ENCODE measurements around the gene SOX2. TPM values are rescaled to one million over a fixed set of nuclear protein-coding genes. Genes with fewer than 3 reads are reported as not detected.

SOX2 gene
- total RNA-seq: 0.55 TPM

DNA sequence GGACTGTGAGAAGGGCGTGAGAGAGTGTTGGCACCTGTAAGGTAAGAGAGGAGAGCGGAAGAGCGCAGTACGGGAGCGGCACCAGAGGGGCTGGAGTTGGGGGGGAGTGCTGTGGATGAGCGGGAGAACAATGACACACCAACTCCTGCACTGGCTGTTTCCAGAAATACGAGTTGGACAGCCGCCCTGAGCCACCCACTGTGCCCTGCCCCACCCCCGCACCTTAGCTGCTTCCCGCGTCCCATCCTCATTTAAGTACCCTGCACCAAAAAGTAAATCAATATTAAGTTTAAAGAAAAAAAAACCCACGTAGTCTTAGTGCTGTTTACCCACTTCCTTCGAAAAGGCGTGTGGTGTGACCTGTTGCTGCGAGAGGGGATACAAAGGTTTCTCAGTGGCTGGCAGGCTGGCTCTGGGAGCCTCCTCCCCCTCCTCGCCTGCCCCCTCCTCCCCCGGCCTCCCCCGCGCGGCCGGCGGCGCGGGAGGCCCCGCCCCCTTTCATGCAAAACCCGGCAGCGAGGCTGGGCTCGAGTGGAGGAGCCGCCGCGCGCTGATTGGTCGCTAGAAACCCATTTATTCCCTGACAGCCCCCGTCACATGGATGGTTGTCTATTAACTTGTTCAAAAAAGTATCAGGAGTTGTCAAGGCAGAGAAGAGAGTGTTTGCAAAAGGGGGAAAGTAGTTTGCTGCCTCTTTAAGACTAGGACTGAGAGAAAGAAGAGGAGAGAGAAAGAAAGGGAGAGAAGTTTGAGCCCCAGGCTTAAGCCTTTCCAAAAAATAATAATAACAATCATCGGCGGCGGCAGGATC is at the start of gene SOX2:
Gene SOX2, plus strand, starts transcription at position 601 of the 811 bp plus-strand sequence. CDS start 436 bp downstream, outside the sequence.
- no peak for DNase-seq (ENCODE audit: low spot score)

DNA sequence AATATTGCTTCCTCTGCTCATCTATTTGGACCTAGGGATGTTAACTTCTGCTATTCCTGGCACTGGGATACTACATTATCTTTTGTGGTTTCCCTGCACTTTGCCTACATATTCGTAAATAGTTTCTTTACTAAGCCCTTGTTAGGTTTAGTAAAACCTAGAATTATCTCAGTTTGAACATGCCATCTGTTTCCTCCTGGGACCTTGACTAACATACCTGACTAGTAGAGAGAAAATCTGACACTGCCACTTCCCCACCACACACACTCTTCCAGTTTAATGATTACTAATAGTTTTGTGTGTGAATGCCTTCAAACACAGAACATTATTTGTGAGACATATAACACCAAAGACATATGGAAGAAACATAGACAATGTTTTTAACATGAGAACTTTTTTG is 28.2 kb upstream of the SOX2 start:
- no peak for DNase-seq (ENCODE audit: low spot score)

DNA sequence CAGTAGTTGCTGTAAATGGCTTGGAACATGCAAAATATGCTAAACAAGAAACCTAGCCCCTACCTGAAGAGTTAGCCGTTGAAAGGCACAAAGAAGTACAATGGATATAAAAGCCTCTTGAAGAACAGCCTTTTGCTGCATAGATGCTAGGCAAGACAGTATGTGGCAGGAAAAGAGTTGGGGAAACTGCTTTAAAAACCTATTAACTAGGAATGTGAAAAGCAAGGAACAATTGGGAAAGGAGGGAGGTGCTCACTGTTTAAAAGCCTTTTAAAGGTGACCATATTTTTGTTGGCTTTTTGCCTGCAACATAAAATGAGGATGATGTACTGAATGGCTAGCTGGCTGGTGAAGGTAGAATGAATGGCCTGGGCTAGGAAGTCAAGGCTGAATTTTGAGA is 24.5 kb upstream of the SOX2 start:
- no peak for DNase-seq (ENCODE audit: low spot score)

DNA sequence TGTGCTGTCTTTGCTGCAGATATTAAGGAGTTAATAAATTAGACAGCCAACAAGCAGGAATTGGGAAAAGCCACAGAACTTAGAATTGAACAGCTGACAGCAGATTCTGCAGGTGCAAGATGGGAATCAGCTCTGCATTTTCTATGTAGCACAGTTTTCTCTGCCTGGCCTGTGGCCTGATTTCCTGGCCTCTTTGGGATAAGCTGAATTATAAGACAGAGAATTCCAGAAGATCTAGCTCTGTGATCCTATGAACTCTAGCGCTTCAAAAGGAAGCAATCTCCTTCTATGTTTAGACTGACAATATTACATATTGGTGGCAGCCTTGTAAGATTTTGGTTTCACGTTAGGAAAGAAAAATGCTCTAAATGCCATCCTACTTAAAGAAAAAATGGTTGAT is 24.0 kb upstream of the SOX2 start:
- no peak for DNase-seq (ENCODE audit: low spot score)

DNA sequence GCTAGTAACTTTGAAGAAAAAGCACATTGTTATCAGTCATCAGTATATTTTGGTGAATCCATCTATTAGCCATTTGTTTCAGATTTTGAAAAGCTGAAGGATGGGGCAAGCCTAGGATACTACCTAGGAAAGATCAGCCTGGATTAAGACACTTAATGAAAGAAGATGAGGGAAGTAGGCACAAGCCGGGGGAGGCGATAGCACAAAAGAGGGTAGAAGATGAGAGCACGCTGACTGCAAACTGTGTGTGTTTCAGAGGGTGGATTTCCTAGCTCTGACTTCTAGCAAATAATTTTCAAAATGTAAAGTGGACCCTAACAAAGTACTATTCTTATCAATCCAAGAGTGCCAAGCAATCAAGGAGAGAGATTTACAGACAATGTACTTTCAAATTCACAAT is 22.2 kb upstream of the SOX2 start:
- DNase-seq (ENCODE audit: low spot score): no peak

DNA sequence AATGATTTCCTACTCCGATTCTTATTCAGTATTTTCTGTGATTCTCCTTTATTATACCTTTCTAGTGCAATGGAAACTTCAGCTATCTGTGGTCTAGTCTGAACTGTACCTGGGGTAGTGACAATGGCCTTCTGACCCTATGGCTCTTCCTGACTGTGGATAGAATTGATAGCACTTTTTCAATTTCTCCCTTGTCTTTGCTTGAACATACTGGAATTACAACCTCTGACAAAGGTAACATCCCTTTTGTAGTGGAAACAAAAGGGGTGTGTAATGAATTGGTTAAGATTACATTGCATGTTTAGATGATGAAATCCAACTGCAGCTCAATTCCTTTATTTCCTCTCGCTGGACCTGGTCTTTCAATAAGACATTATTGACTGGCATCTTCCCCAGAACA is 21.0 kb upstream of the SOX2 start:
- DNase-seq (ENCODE audit: low spot score): no peak

DNA sequence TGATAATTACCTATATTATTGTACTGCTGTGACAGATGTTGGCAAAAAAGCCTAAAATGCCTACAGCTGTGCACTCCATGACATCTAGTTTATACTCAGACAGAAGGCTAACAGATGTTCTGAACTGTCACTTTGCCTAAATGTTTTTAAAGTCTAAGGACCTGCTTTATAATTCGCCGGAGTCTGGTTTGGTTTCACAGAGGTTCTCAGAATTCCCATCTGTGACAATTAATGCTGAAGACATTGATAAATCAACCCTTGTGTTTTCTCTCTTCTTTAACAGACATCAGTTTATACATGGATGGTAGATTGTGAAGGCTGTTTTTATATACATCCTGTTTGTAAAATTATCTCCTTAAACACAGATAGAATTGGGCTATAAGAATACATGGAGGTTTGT is 19.8 kb upstream of the SOX2 start:
- DNase-seq (ENCODE audit: low spot score): no peak

DNA sequence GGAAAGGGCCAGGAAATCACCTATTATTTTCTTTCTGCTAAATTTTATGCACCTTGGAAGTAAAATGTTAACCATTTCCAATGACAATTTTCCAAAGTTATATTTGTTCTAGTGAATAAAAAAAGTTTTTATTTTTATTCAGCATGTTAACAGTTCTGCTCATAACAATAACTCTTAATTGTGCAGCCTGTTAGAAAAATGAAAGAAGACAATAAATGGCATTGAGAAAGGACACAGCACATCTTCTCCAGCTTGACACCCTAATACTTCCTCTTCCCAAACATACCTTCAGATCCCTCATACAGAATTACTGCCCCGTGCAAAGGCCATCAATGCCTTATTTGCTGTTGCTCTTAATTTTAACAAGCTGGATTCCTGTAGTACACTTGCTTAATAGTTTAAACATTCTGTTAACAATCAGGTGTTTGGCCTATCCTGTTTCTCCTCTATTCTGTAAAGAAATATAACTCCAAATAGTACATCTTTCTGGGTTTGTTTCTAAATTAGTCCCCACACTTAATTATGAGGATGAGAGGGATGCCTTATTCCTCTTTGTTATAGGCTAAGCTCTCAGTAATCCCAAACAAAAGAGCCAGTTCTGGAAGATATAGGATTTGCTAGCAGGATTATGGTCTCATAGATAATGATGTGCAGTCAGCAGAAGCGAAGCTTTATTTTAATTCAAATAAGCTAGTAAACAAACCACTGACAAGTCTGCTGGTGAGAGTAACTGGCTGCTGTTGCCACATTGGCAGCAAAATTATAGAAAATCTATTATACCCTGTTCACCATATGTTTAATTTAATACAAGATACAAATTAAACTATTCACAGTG is 19.2 kb upstream of the SOX2 start:
- no peak for DNase-seq (ENCODE audit: low spot score)

DNA sequence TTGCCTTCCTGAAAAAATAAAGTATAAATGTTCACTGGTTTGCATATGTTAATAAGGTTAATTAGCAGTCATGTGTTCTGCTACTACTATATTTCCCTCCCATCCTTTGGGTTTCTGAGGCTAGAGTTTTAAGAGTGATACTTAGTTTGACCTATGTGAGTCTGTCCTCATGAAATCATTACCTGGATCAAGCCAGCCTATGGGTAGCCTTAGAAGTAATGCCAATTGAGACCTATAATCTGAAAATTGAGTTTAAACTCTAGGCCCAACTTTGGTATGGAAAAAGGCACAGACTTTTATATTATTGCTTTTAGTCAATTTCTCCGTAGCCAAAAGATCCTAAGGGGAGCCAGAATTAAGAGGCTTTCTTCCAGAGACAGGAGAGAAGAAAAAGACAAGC is 18.4 kb upstream of the SOX2 start:
- DNase-seq (ENCODE audit: low spot score): no peak

DNA sequence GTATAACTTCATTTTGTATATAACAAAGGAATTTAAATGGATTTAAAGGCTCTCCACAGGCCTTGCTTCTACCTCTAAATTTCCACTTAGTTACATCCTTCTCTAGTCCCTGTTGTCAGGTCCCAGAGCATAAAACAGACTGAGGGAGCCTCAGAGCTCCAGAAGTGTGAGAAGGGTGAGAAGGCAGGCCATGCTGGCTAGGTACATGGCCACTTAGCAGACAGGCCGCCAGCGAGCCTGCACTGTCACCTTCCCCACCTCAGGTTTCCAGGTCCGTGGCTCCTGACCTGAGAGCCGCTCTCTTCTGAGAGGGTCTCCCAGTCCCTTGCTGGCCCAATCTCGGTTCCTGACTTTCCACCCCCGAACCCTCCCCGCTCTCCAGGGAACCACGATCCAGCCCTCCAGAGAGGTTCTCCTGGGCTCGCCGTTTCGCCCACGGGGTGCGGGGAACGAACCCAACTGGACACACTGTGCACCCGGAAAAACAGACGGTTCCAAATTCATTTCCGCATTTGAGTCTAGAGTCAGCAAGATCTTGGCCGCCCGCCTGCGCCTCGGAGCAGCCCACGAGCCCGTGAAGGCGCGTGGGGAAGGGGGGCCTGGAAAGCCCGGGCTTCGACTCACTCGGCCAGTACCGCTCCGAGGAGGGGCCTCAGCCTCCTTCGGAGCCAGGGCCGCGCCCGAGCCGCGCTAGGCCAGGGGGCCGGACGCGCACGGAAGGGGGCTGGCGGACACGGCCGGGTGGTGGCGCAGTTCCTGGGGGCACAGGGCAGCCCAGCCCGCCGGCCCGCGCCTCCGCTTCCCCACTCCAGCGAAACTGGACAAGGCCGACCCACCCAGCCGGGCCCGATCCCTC is 16.7 kb upstream of the SOX2 start:
- DNase-seq (ENCODE audit: low spot score): no peak

DNA sequence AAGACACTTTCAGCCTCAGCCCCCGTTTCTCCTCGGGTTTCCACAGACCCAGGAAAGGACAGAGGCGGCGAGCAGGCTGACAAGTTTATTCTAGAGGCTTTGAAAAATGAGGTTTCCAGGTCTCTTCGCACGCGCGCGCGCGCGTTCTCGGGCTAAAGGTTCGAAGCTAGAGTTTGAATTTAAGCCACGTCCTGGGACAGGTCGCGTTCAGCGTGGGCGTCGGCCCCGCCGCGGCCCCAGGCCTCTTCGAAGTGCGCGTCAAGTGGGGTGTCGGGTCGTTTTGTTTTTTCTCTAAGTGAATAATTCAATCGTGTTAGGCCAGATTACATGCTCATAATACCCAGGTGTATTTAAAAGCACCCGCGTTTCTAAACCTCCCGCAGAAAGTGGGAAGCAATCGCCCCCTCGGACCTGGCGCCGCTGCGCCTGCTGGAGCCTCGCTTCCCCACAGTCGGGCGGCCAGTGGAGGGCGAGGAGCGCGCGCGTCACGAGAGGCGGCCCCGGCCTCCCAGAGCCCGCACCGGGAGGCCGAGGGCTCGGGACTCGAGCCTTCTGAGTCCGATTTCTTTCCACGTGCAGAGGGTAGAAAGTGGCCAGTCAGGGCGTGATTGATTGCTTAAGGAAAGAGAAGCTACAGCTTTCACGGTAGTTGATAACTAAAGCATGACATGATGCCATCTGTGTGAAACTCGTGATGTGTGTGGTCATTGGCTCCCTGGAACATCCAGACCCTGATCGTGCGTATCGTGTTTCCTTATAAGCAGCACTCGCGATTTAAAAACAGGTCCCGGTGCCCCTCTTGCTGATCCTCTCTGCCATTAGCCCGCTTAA is 15.8 kb upstream of the SOX2 start:
- no peak for DNase-seq (ENCODE audit: low spot score)

DNA sequence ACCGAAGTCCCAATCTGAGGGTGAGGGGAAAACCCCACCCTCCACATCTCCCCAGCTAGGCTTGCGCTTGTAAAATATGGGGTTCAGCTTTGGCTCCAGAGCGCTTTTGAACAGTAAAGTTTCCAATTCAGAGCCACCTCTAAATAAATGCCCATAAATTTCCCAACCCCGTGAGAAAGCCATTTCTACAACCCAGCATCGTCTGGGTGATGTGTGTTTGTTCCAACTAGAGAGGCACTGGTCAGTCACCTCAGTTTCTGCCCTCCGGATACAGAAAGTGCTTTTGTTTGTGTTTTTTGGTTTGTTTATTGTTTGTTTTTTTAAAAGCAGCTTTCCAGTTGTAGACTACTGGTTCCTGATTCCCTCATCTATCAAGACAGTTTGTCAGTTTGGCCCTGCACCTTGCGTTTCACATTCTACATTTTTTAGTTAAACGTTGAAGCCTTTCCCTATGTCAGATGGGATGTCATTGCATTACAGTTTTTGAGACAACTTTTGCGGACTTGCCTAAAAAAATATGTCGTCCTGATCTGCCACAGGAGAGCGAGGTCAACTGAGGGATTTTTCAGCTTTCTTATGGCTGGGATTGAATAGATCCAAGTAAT is 15.0 kb upstream of the SOX2 start:
- no peak for DNase-seq (ENCODE audit: low spot score)

DNA sequence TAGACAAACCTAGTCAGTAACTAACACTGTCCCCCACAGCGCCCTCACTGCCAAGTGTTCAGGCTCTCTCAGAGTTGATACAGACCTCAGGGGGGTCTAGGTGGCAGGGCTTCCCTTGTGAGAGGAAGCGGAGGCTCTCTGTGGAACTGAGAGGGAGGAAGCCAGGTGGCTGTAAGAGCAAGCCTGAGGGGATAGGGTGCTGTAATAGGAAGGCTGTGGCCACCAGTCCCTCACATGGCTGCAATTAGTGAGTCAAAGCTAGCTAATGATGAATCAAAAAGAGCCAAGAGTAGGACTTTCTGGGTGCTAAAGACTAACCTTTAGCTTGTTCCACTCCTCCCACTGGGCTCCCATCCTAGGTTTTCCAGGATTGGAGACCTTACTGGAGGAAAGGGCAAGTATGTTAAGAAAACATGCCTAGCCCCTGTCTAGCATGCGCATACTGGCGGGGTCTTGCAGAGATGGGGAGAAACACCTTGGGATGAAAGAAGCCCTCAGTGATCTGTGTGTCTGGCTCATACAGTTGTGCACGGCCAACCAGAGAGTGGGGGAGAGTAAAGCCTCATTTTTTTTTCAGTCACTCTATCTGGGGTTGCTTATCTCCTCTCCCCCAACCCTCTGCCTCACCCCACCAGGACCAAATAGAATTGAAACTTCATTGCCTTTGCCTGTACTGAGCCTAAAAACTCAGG is 13.3 kb upstream of the SOX2 start:
- no peak for DNase-seq (ENCODE audit: low spot score)

DNA sequence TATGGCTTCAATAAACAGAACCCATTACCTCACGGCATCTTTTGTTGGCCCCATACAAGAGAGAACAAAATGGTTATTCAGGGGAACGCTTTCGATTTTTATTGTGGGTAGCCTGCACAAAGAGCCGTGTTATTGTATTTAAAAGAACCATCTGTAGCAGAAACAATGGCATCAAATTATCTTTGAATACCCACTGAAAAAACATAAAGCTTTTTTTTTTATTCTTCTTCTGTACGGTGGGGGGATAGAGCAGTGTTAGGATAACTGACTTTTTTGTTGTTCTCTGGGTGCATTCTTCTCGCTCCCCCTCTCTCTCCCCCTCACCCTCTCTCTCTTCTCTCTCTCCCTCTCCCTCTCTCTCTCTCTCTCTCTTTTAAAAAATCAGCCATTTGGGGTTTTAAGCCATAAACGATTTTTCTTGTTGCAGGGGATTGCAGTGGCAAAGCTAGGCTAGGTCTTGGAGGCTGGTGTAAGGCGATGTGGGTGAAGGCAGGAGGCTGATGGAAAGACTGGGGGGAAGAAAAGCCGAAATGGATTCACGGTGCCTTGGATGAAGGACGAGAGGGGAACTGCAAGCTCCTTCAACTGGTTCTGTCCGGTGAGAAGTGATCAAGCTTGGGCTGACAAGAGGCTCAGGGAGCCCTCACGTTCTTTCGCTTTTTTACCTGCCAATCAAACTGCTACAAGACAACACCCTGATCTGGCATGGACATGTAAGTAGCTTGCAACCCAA is 12.4 kb upstream of the SOX2 start:
- DNase-seq (ENCODE audit: low spot score): no peak

DNA sequence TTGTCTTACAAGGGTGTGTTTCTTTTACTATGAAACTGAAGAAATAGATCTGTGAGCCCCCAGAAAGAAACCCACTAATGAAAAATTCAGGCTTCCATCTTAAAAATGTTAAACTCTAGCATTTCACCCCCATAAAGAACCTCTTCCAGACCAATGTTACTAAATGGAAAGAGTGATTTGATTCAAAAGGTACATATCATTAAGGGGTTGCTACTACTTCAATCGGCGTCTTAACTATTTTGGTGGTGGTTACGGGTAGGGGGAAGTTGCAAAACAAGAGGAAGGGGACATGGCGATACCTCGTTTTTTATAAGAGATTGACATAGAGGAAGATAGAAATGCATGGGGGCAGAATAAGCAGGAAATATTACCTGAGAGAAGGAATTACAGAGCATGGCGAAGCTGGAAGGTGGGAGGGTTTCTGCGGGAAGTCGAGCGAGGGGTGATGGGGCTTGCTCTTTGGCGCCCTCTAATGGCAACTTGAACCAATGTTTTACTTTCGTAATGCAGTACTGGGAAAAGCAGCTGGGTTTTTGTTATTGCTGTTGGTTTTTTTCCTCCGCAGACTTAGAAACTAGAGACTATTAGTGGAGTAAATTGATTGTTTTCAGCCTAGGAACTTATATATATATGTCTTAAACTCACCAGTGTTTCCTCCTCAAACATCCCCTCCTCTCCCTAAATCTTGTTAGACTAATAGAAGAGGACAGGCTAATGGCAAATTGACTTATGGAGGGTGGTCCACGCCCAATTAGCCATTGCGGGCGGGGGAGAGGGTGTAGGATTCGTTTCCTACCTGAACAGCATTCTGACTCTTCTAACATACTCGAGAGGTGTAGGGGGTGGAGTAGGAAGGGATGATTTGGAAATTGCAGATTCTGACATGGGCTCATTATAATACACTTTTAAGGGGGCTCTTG is 11.3 kb upstream of the SOX2 start:
- DNase-seq (ENCODE audit: low spot score): peak; percentile 64

DNA sequence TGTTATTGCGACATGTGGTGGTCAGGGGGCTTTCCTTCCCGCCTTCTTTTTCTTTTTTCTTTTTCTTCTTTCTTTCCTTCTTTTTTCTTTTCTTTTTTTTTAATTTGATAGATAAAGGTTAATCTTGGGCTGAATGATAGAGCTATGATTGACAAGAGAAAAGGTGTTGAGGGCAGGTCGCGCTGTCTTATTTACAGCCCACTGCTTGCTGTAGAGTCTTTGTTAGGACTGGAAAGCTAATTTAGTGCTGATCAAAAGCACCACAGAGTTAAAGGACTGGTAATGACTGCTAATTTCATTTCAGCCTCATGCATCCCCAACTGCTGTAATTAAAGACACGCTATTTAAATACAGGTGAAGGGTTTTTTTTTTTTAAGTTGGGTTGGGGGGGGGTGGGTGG is 10.6 kb upstream of the SOX2 start:
- no peak for DNase-seq (ENCODE audit: low spot score)

DNA sequence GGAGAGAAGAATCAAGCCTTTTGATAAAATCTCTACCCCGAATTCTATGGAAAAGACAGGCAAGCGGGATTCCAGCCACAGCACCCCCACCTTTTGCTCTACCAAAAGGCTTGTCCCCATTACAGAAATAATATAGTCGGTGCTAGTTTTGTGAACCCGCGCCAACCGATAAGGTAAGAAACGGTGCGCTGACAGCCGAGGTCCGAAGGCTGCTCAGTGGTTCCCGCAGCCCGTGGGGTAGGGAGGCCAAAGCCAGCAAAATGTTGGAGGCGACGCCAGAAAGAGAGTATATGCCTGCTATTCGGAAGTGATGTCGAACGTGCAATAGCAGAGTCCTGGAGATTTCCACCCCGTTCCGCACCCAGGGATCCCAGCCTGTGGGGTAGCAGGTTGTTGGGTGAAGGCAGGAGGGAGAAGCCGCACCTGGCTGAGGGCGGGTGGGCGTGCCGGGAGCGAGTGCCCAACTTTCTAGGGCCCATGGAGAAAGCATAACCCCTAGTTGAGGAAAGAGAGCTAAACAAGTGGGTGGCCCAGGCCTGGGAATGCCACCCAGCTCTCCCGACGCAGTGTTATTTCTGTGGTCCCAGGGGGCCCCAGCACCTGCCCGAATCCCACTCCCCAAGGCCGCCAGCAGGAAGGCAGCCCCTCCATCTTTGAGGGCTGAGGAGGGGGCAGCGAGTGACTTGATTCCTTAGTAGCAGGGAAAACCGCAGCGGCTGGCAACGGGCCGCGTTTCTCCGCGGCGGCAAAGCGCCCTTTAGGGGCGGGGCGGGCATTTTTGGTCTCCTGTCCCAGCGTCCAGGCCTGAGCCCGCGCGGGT is 7.9 kb upstream of the SOX2 start:
- no peak for DNase-seq (ENCODE audit: low spot score)
